ENCODE results near the gene RNASE4. TPM values are rescaled to one million over a fixed set of nuclear protein-coding genes. Genes with fewer than 3 reads are reported as not detected.

The RNASE4 gene
- total RNA-seq, 2 experiments from 2014 or later: 0.63 to 1.6 TPM

DNA sequence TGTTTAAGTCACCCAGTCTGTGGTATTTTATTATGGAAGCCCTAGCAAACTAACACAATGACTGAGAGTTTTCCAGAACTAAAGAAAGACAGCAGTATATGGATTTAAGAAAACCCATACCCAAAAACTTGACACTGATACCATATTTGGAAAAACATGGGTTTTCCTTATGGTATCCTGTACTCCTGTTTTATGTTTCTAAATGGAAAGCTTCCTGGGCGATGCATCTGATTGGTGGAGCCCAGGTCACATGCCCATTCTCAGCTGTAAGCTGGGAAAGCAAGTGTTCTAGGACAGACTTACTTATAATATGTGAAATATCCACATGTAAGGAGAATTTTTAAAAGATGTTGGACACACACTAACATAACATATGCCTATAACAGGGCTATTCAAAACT, 4.5 kb upstream of the RNASE4 start:
- CTCF ChIA-PET: interaction anchor here (1.2 to 9.1 kb wide), 8 partner anchors 11 to 353 kb away, joined by 3 to 189 read pairs (median 16); no protein-coding TSS in a partner anchor
- Mint-ChIP-seq H3K4me1 (ENCODE audit: low read depth) (peaks cover 10% of the 10 kb centered on the region), H3K27me3 (ENCODE audit: low read depth) (peaks cover 13% of the 10 kb centered on the region), H3K4me3 (no peak overlapping the region), H3K36me3 (ENCODE audit: low read depth) (no peaks in the 10 kb centered on the region), H3K9me3 (ENCODE audit: insufficient read depth) (no peaks in the 10 kb centered on the region), H3K27ac (no peak overlapping the region)
- ATAC-seq (no peak), DNase-seq (no peak)
- POLR2A ChIA-PET: interaction anchor here (0.9 to 3.6 kb wide), 4 partner anchors 12 to 337 kb away, joined by 3 to 21 read pairs (median 8); partner anchors contain the start of genes PARP2 and PNP

DNA sequence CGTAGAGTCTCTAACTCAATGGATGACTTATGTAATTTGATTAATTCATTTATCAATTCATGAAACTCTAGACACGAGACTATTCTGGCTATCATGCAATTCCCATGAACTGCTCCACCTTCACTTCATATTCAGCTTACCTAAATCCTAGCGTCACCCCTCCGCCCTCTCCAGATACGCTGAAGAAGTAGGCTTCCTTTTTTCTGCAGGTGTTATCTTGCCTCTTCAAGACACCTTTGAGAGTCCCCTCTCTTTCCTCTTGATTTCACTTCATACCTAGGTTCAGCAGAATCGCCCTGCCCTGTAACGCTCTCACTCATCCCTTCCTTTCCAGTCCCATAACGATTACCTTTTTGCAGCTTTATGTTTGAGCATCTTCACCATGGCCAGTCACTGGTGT, 4.0 kb upstream of the RNASE4 start:
- Mint-ChIP-seq H3K4me3 (no peak overlapping the region), H3K4me1 (ENCODE audit: low read depth) (peaks cover 14% of the 10 kb centered on the region), H3K36me3 (ENCODE audit: low read depth) (no peaks in the 10 kb centered on the region), H3K27me3 (ENCODE audit: low read depth) (peaks cover 13% of the 10 kb centered on the region), H3K27ac (no peak overlapping the region), H3K9me3 (ENCODE audit: insufficient read depth) (no peaks in the 10 kb centered on the region)
- ChIA-PET CTCF (interaction anchor here (1.0 to 9.1 kb wide), 13 partner anchors 11 to 423 kb away, joined by 3 to 189 read pairs (median 11); no protein-coding TSS in a partner anchor), POLR2A (interaction anchor here (0.9 to 3.6 kb wide), 7 partner anchors 12 to 337 kb away, joined by 3 to 21 read pairs (median 5); partner anchors contain the start of genes PARP2, PNP and TEP1)
- ATAC-seq (no peak), DNase-seq (no peak)

GRCh38 chr14:20680843-20681347, 3.5 kb upstream of the RNASE4 start:
- no peaks in the 10 kb centered on the region for H3K9me3 Mint-ChIP-seq (ENCODE audit: insufficient read depth)
- CTCF ChIA-PET: interaction anchor here (0.7 to 9.1 kb wide), 18 partner anchors 10 to 422 kb away, joined by 3 to 189 read pairs (median 6); partner anchors contain the start of genes CCNB1IP1 and TTC5
- H3K36me3 Mint-ChIP-seq (ENCODE audit: low read depth): no peaks in the 10 kb centered on the region
- peaks cover 12% of the 10 kb centered on the region for H3K4me1 Mint-ChIP-seq (ENCODE audit: low read depth)
- no peak for ATAC-seq
- H3K27me3 Mint-ChIP-seq (ENCODE audit: low read depth): peaks cover 10% of the 10 kb centered on the region
- H3K27ac Mint-ChIP-seq: no peak overlapping the region
- POLR2A ChIA-PET: interaction anchor here (0.9 to 3.6 kb wide), 9 partner anchors 13 to 338 kb away, joined by 3 to 21 read pairs (median 5); partner anchors contain the start of genes PARP2, PNP and TEP1
- no peak for DNase-seq
- no peak overlapping the region for H3K4me3 Mint-ChIP-seq

DNA sequence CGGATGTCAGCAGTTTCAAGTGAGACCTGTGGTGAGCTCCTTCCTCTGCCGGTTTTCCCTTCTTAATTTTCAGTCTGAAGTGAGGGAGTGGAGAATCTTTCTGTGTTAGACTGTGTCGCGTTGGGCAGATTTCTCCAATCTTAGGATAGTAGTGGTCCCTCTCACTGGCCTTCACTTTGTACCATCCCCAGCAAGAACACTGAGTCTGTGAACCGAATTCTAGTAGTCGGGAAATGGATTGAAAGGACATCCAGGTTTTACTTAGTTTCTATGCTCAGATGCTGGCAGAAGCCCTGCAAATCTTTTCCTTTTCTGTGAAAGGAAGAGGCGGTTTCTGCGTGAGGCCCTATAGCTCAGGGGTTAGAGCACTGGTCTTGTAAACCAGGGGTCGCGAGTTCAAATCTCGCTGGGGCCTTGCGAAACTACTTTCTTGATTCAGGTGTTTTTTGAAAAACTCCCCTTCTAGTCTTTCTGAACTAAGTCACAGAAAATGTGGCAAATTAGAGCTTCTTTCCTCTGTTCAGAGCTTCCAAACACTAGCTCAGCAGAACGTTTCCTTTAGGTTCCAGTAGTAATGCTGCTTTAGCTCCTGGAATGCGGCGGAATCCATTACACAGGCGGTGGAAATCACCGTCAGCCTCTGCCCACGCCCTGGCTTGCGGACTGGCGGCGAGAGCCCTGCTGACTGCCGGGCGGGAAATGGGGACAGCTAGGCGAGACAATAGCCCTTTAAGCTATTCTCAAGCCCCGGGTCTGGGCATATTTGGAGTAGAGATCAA, 2.8 kb upstream of the RNASE4 start:
- DNase-seq (peak; percentile 92), ATAC-seq (peak; percentile 21)
- Mint-ChIP-seq H3K27me3 (ENCODE audit: low read depth) (peaks cover 3% of the 10 kb centered on the region), H3K27ac (no peak overlapping the region), H3K36me3 (ENCODE audit: low read depth) (no peaks in the 10 kb centered on the region), H3K4me1 (ENCODE audit: low read depth) (peaks cover 14% of the 10 kb centered on the region), H3K9me3 (ENCODE audit: insufficient read depth) (no peaks in the 10 kb centered on the region), H3K4me3 (no peak overlapping the region)
- ChIA-PET CTCF (interaction anchor here (0.7 to 9.1 kb wide), 22 partner anchors 10 to 422 kb away, joined by 3 to 189 read pairs (median 6); partner anchors contain the start of genes CCNB1IP1 and TTC5), POLR2A (interaction anchor here (1.0 to 3.6 kb wide), 8 partner anchors 13 to 338 kb away, joined by 3 to 21 read pairs (median 5); partner anchors contain the start of genes PARP2, PNP and TEP1)

DNA sequence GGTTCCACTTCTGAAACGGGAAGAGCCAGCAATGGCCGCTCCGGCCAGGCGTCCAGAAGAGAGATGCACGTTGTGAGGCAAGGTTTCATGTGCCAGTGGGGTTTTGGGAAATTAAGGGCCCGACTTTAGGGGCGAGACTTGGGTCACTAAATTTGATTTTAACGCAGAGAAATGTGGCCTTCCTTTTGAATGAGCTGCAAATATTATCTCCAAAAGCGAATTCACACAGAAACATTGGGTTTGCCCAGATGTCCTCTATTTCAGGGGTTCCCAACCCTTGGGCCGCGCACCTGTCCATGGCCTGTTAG, 2.3 kb upstream of the RNASE4 start:
- Mint-ChIP-seq H3K4me1 (ENCODE audit: low read depth) (peaks cover 14% of the 10 kb centered on the region), H3K4me3 (no peak overlapping the region), H3K27ac (no peak overlapping the region), H3K9me3 (ENCODE audit: insufficient read depth) (no peaks in the 10 kb centered on the region), H3K27me3 (ENCODE audit: low read depth) (no peaks in the 10 kb centered on the region), H3K36me3 (ENCODE audit: low read depth) (no peaks in the 10 kb centered on the region)
- ATAC-seq (no peak), DNase-seq (no peak)
- ChIA-PET POLR2A (interaction anchor here (0.6 to 3.6 kb wide), 6 partner anchors 11 to 339 kb away, joined by 3 to 21 read pairs (median 4); partner anchors contain the start of genes PARP2 and TEP1), CTCF (interaction anchor here (0.8 to 9.1 kb wide), 17 partner anchors 9 to 376 kb away, joined by 3 to 189 read pairs (median 7); partner anchors contain the start of gene TTC5)

DNA sequence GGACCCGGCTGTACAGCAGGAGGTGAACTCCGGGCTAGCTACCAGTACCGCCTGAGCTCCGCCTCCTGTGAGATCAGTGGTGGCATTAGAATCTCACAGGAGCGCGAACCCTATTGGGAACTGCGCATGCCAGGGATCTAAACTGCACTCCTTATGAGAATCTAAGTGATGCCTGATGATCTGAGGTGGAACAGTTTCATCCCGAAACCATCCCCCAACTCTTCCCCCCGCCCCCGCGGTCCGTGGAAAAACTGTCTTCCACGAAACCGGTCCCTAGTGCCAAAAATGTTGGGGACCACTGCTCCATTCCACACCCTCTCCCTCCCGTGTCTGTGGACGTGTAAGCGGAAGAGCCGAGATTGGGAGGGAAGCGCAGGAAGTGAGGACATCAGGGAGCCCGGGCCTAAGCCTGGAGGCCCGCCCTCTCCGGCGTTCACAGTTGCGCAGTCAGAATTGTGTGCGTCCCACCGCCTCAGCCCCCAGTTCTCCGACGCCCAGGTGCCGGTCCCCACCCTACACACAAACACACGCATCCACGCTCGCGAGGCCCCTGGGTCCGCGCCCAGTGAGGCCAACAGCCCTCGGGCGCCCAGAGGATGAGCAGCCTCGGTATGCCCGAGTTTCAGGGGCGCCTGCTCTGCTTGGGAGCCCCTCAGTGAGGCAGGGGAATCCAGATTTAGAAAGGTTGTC, 1.8 kb upstream of the RNASE4 start:
- ChIA-PET CTCF (interaction anchor here (0.7 to 9.1 kb wide), 18 partner anchors 9 to 357 kb away, joined by 3 to 189 read pairs (median 6); partner anchors contain the start of gene PARP2), POLR2A (interaction anchor here (0.6 to 3.6 kb wide), 4 partner anchors 12 to 213 kb away, joined by 3 to 21 read pairs (median 4); no protein-coding TSS in a partner anchor)
- ATAC-seq (peak; percentile 60), DNase-seq (peak; percentile 83)
- no peaks in the 10 kb centered on the region for H3K9me3 Mint-ChIP-seq (ENCODE audit: insufficient read depth)
- no peak overlapping the region for H3K4me3 Mint-ChIP-seq
- H3K27ac Mint-ChIP-seq: no peak overlapping the region
- no peaks in the 10 kb centered on the region for H3K36me3 Mint-ChIP-seq (ENCODE audit: low read depth)
- no peaks in the 10 kb centered on the region for H3K27me3 Mint-ChIP-seq (ENCODE audit: low read depth)
- peaks cover 14% of the 10 kb centered on the region for H3K4me1 Mint-ChIP-seq (ENCODE audit: low read depth)

DNA sequence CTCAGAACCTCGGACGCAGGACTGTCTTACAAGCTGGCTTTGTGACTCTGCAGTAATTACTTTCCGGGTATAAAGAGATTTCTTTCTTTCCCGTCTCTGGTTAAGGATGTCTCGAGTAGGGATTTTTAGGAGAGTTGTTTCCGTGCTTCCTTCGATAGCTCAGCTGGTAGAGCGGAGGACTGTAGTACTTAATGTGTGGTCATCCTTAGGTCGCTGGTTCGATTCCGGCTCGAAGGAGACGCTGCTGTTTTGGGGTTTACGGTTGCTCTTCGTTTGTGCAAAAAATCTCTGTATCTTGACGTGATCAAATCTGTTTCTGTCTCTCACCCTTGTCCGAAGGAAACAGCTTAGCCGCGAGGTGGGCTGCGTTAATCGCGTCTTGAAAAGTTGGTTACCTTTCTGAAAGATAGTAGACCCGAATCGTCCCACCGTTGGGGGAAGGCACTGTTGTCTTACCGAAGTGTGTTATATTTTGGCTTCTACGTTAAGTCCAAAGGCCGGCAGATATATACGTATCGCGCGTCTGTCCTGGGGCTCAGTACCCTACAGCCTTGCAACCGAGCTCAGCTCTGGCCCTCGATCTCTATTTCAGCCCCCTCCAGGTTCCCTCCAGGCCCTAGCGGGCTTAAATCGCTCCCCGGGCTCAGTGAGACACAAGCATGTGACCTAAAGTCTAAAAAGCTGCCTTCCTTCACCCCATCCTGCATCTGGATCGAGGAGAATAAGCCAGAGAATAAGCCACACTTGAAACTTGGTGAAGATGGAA, 1.1 kb upstream of the RNASE4 start:
- H3K36me3 Mint-ChIP-seq (ENCODE audit: low read depth): no peaks in the 10 kb centered on the region
- ChIA-PET CTCF (interaction anchor here (0.7 to 9.1 kb wide), 16 partner anchors 8 to 355 kb away, joined by 3 to 189 read pairs (median 6); partner anchors contain the start of gene PARP2), POLR2A (interaction anchor here (1.3 to 3.6 kb wide), 6 partner anchors 10 to 340 kb away, joined by 3 to 21 read pairs (median 6); partner anchors contain the start of gene PARP2)
- peak; percentile 88 for DNase-seq
- H3K27ac Mint-ChIP-seq: no peak overlapping the region
- no peaks in the 10 kb centered on the region for H3K9me3 Mint-ChIP-seq (ENCODE audit: insufficient read depth)
- no peaks in the 10 kb centered on the region for H3K27me3 Mint-ChIP-seq (ENCODE audit: low read depth)
- no peak overlapping the region for H3K4me3 Mint-ChIP-seq
- ATAC-seq: peak; percentile 38
- H3K4me1 Mint-ChIP-seq (ENCODE audit: low read depth): peaks cover 14% of the 10 kb centered on the region

DNA sequence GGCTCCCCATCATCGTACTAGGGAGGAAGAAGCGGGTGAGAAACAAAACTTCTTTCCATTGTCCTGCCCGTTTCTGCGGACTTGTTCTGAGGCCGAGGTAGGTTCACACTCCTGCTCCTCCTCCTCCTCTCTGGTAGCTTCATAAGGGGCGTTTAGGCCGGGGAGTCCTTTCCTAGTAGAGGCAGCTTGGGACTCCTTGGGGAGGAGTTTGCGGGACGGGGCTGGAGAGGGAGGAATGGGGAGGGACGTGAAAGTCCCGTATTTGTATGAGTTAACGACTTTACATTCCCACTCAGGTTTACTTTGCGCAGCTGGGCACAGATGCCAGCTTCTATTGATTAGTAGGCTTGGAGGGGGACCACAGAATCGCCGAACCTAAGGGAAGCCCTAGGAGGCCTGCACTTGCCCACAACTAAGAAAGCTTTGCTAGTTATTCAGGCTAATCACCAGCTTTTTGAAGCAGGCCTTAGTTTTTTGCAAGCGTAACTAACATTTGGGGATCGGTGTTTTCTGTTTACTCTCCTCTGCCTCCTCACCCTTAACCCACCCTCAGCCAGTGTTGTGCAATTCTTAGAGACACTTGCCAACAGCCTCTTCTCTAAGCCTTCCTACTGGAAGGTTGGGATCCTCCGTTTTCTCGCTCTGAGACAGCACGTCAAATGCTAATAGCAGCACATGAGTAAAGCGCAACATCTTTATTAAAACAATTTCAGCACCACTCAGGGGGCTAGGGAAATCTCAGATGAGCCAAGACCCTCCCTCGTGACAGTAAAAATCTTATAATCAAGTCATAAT, 499 bp downstream of the RNASE4 start:
- H3K9me3 Mint-ChIP-seq (ENCODE audit: insufficient read depth): no peaks in the 10 kb centered on the region
- H3K4me1 Mint-ChIP-seq (ENCODE audit: low read depth): peaks cover 14% of the 10 kb centered on the region
- DNase-seq (no peak), ATAC-seq (no peak)
- CTCF ChIA-PET: interaction anchor here (0.6 to 9.1 kb wide), 13 partner anchors 9 to 357 kb away, joined by 3 to 189 read pairs (median 5); partner anchors contain the start of gene PARP2
- no peak overlapping the region for H3K27ac Mint-ChIP-seq
- no peaks in the 10 kb centered on the region for H3K27me3 Mint-ChIP-seq (ENCODE audit: low read depth)
- POLR2A ChIA-PET: interaction anchor here (1.0 to 3.2 kb wide), 5 partner anchors 17 to 342 kb away, joined by 3 to 14 read pairs (median 6); partner anchors contain the start of gene PARP2
- H3K4me3 Mint-ChIP-seq: no peak overlapping the region
- H3K36me3 Mint-ChIP-seq (ENCODE audit: low read depth): no peaks in the 10 kb centered on the region

GRCh38 chr14:20686386-20687143, 2.2 kb downstream of the RNASE4 start:
- no peak for ATAC-seq
- no peak overlapping the region for H3K27ac Mint-ChIP-seq
- no peaks in the 10 kb centered on the region for H3K9me3 Mint-ChIP-seq (ENCODE audit: insufficient read depth)
- peaks cover 22% of the 10 kb centered on the region for H3K4me1 Mint-ChIP-seq (ENCODE audit: low read depth)
- ChIA-PET CTCF (interaction anchor here (1.8 to 9.1 kb wide), 2 partner anchors 26 to 77 kb away, joined by 6 to 189 read pairs; no protein-coding TSS in a partner anchor), POLR2A (no interaction called here)
- H3K27me3 Mint-ChIP-seq (ENCODE audit: low read depth): no peaks in the 10 kb centered on the region
- H3K36me3 Mint-ChIP-seq (ENCODE audit: low read depth): no peaks in the 10 kb centered on the region
- DNase-seq: no peak
- no peak overlapping the region for H3K4me3 Mint-ChIP-seq
